ENCODE data around the gene ZFR2.

ZFR2 gene

GRCh38 chr19:3830621-3831589, 37.9 kb downstream of the ZFR2 start:
- H3K4me3 ChIP-seq (ENCODE audit: low read depth in 1 of 2, low read length in 1 of 2), result no peak overlapping the region
- H3K9me3 ChIP-seq, result no peaks in the 10 kb centered on the region
- H3K27me3 ChIP-seq, result peaks cover 7% of the 10 kb centered on the region
- H3K36me3 ChIP-seq, result no peaks in the 10 kb centered on the region
- no peak for TF ChIP-seq CTCF (IDR thresholded peaks at IDR 0.05)
- H3K27ac ChIP-seq, result no peak overlapping the region
- no peaks in the 10 kb centered on the region for H3K4me1 ChIP-seq (ENCODE audit: control insufficient read depth in 1 of 2, insufficient read depth in 1 of 2, low read depth in 1 of 2, low read length in 1 of 2)

- no peaks in the 10 kb centered on the region for H3K4me1 ChIP-seq (ENCODE audit: control insufficient read depth in 1 of 2, insufficient read depth in 1 of 2, low read depth in 1 of 2, low read length in 1 of 2)
- H3K27ac ChIP-seq, result no peak overlapping the region
- peaks cover 12% of the 10 kb centered on the region for H3K27me3 ChIP-seq
- no peaks in the 10 kb centered on the region for H3K36me3 ChIP-seq
- H3K4me3 ChIP-seq (ENCODE audit: low read depth in 1 of 2, low read length in 1 of 2), result no peak overlapping the region
- TF ChIP-seq CTCF (IDR thresholded peaks at IDR 0.05), result no peak
- H3K9me3 ChIP-seq, result no peaks in the 10 kb centered on the region
Observed at GRCh38 chr19:3827306-3827705, 41.5 kb downstream of the ZFR2 start.

- Histone ChIP-seq H3K4me3 (ENCODE audit: low read depth in 1 of 2, low read length in 1 of 2) (no peak overlapping the region), H3K4me1 (ENCODE audit: control insufficient read depth in 1 of 2, insufficient read depth in 1 of 2, low read depth in 1 of 2, low read length in 1 of 2) (peaks cover 3 to 7% of the 10 kb centered on the region in 2 experiments), H3K27me3 (peaks cover 9% of the 10 kb centered on the region), H3K27ac (no peak overlapping the region), H3K36me3 (no peaks in the 10 kb centered on the region), H3K9me3 (no peaks in the 10 kb centered on the region)
- no peak for TF ChIP-seq CTCF (IDR thresholded peaks at IDR 0.05)
Observed at GRCh38 chr19:3826163-3826562, 42.7 kb downstream of the ZFR2 start.

- Histone ChIP-seq H3K36me3 (no peaks in the 10 kb centered on the region), H3K9me3 (no peaks in the 10 kb centered on the region), H3K27me3 (peaks cover 9% of the 10 kb centered on the region), H3K4me3 (ENCODE audit: low read depth in 1 of 2, low read length in 1 of 2) (no peak overlapping the region), H3K27ac (no peak overlapping the region), H3K4me1 (ENCODE audit: control insufficient read depth in 1 of 2, insufficient read depth in 1 of 2, low read depth in 1 of 2, low read length in 1 of 2) (peaks cover 3 to 7% of the 10 kb centered on the region in 2 experiments)
- TF ChIP-seq CTCF (IDR thresholded peaks at IDR 0.05), result no peak
Observed at GRCh38 chr19:3825286-3825956, 43.4 kb downstream of the ZFR2 start.

GRCh38 chr19:3823350-3823713, 45.5 kb downstream of the ZFR2 start:
- Histone ChIP-seq H3K36me3 (no peaks in the 10 kb centered on the region), H3K4me1 (ENCODE audit: control insufficient read depth in 1 of 2, insufficient read depth in 1 of 2, low read depth in 1 of 2, low read length in 1 of 2) (peaks cover 10 to 16% of the 10 kb centered on the region in 2 experiments), H3K27ac (no peak overlapping the region), H3K27me3 (peaks cover 5% of the 10 kb centered on the region), H3K4me3 (ENCODE audit: low read depth in 1 of 2, low read length in 1 of 2) (no peak overlapping the region), H3K9me3 (no peaks in the 10 kb centered on the region)
- no peak for TF ChIP-seq CTCF (IDR thresholded peaks at IDR 0.05)
